ENCODE measurements around the gene ATF4.

ATF4 gene

GRCh38 chr22:39525658-39525975 lies 5.3 kb downstream of the ATF4 start:
- no peaks in the 10 kb centered on the region for H3K27me3 ChIP-seq (ENCODE audit: control insufficient read depth, low read length)
- peak overlapping the region; percentile 99 for H3K27ac ChIP-seq (ENCODE audit: low read depth, low read length)
- peak overlapping the region; percentile 39 for H3K4me3 ChIP-seq (ENCODE audit: low read length)
- peaks cover 86% of the 10 kb centered on the region for H3K4me1 ChIP-seq (ENCODE audit: control insufficient read depth, low read length)
- H3K4me2 ChIP-seq (ENCODE audit: low read length), result peak overlapping the region; percentile 98
- H3F3A ChIP-seq (ENCODE audit: control insufficient read depth, insufficient read depth), result peaks cover 83% of the 10 kb centered on the region
- H3K9me2 ChIP-seq (replicated peaks; ENCODE audit: control insufficient read depth, low read length), result no peaks in the 10 kb centered on the region
- H3K36me3 ChIP-seq (ENCODE audit: control insufficient read depth, low read length), result peaks cover 90% of the 10 kb centered on the region
- H3K9me3 ChIP-seq (ENCODE audit: control insufficient read depth, insufficient read depth, low read length), result no peaks in the 10 kb centered on the region
- H3K79me2 ChIP-seq (ENCODE audit: control insufficient read depth, low read length), result peaks cover 74% of the 10 kb centered on the region
- TF ChIP-seq CTCF (IDR thresholded peaks at IDR 0.05; ENCODE audit: low read depth, low read length, poor library complexity, severe bottlenecking) (no peak), EZH2phosphoT487 (IDR thresholded peaks at IDR 0.05; ENCODE audit: borderline replicate concordance, low read length) (no peak)
- H4K20me1 ChIP-seq (ENCODE audit: control insufficient read depth, insufficient read depth, low read depth, low read length), result peaks cover 16% of the 10 kb centered on the region

- peak overlapping the region; percentile 99 for H3K27ac ChIP-seq (ENCODE audit: low read depth, low read length)
- H3K4me2 ChIP-seq (ENCODE audit: low read length), result peak overlapping the region; percentile 98
- H3K79me2 ChIP-seq (ENCODE audit: control insufficient read depth, low read length), result peaks cover 74% of the 10 kb centered on the region
- no peaks in the 10 kb centered on the region for H3K9me2 ChIP-seq (replicated peaks; ENCODE audit: control insufficient read depth, low read length)
- H3F3A ChIP-seq (ENCODE audit: control insufficient read depth, insufficient read depth), result peaks cover 73% of the 10 kb centered on the region
- TF ChIP-seq EZH2phosphoT487 (IDR thresholded peaks at IDR 0.05; ENCODE audit: borderline replicate concordance, low read length) (no peak), CTCF (IDR thresholded peaks at IDR 0.05; ENCODE audit: low read depth, low read length, poor library complexity, severe bottlenecking) (no peak)
- peak overlapping the region; percentile 90 for H3K4me3 ChIP-seq (ENCODE audit: low read length)
- H3K9me3 ChIP-seq (ENCODE audit: control insufficient read depth, insufficient read depth, low read length), result no peaks in the 10 kb centered on the region
- peaks cover 90% of the 10 kb centered on the region for H3K36me3 ChIP-seq (ENCODE audit: control insufficient read depth, low read length)
- H4K20me1 ChIP-seq (ENCODE audit: control insufficient read depth, insufficient read depth, low read depth, low read length), result peaks cover 8% of the 10 kb centered on the region; the same call in 1 of the 2 replicates
- H3K4me1 ChIP-seq (ENCODE audit: control insufficient read depth, low read length), result peaks cover 93% of the 10 kb centered on the region
- no peaks in the 10 kb centered on the region for H3K27me3 ChIP-seq (ENCODE audit: control insufficient read depth, low read length)
Measured at GRCh38 chr22:39526736-39527171, 6.4 kb downstream of the ATF4 start.

GRCh38 chr22:39527481-39527961 lies 7.2 kb downstream of the ATF4 start:
- H3K27me3 ChIP-seq (ENCODE audit: control insufficient read depth, low read length), result no peaks in the 10 kb centered on the region
- peaks cover 66% of the 10 kb centered on the region for H3F3A ChIP-seq (ENCODE audit: control insufficient read depth, insufficient read depth)
- TF ChIP-seq EZH2phosphoT487 (IDR thresholded peaks at IDR 0.05; ENCODE audit: borderline replicate concordance, low read length) (no peak), CTCF (IDR thresholded peaks at IDR 0.05; ENCODE audit: low read depth, low read length, poor library complexity, severe bottlenecking) (no peak)
- H3K36me3 ChIP-seq (ENCODE audit: control insufficient read depth, low read length), result peaks cover 89% of the 10 kb centered on the region
- H3K4me1 ChIP-seq (ENCODE audit: control insufficient read depth, low read length), result peaks cover 89% of the 10 kb centered on the region
- peak overlapping the region; percentile 98 for H3K4me2 ChIP-seq (ENCODE audit: low read length)
- peak overlapping the region; percentile 90 for H3K4me3 ChIP-seq (ENCODE audit: low read length)
- H3K27ac ChIP-seq (ENCODE audit: low read depth, low read length), result peak overlapping the region; percentile 99
- 0 out of 2 replicates have a peak, but pooled peaks cover 4% of the 10 kb centered on the region for H4K20me1 ChIP-seq (ENCODE audit: control insufficient read depth, insufficient read depth, low read depth, low read length)
- peaks cover 74% of the 10 kb centered on the region for H3K79me2 ChIP-seq (ENCODE audit: control insufficient read depth, low read length)
- H3K9me2 ChIP-seq (replicated peaks; ENCODE audit: control insufficient read depth, low read length), result no peaks in the 10 kb centered on the region
- H3K9me3 ChIP-seq (ENCODE audit: control insufficient read depth, insufficient read depth, low read length), result no peaks in the 10 kb centered on the region

Measured in DOHH2 (cell line).